IMR-90 (cell line): Measurements from ENCODE around the gene ANKRD35. TPM values are rescaled to one million over a fixed set of nuclear protein-coding genes. Genes with fewer than 3 reads are reported as not detected.

Source experiments
- ATAC-seq: fragments of 200-7000 bp; cut with Tn5 transposase; 2 replicates; pipeline ENCODE4 v1.9.1; 2020; ENCODE audit warnings: low read depth, mild to moderate bottlenecking, moderate library complexity
- BruUV-seq: library from RNA; stranded (reverse); fragments of 400-500 nt; replicated peaks from 2 replicates; lab custom pipeline; 2021; lab: Mats Ljungman, UMichigan
- CTCF ChIA-PET: fragments of 300-600 bp; formaldehyde crosslinking; extraction: SDS; loops from one replicate; lab custom pipeline; 2021; ENCODE audit warnings: antibody characterized with exemption; lab: Yijun Ruan, JAX
- POLR2A ChIA-PET: fragments of 300-600 bp; sonication (Branson Sonifier 250); formaldehyde crosslinking; loops from one replicate; lab custom pipeline; 2022; ENCODE audit warnings: antibody characterized with exemption; ENCODE audit not compliant: unreplicated experiment; lab: Charles Lee
- DNase-seq: peaks from one replicate; pipeline ENCODE4 v3.0.0; 2013
- H2AFZ ChIP-seq: replicated peaks from 2 replicates; pipeline ENCODE3; 2013; ENCODE audit warnings: low read length, mild to moderate bottlenecking; ENCODE audit not compliant: poor library complexity
- H2AK5ac ChIP-seq: 2 replicates; pipeline ENCODE4 v1.6.1; 2013; ENCODE audit warnings: low read depth, low read length, inconsistent platforms
- H2AK9ac ChIP-seq: replicated peaks from 2 replicates; pipeline ENCODE3; 2013; ENCODE audit warnings: mild to moderate bottlenecking, low read depth, low read length, moderate library complexity; ENCODE audit not compliant: poor library complexity
- H2BK120ac ChIP-seq: 2 replicates; pipeline ENCODE4 v1.6.1; 2013; ENCODE audit warnings: low read depth, low read length, inconsistent platforms
- H2BK15ac ChIP-seq: 3 replicates; pipeline ENCODE4 v1.6.1; 2013; ENCODE audit warnings: low read depth, low read length, inconsistent platforms
- H2BK20ac ChIP-seq: 2 replicates; pipeline ENCODE4 v1.6.1; 2013; ENCODE audit warnings: low read depth, mild to moderate bottlenecking, inconsistent platforms, low read length, moderate library complexity
- H2BK5ac ChIP-seq: 2 replicates; pipeline ENCODE4 v1.6.1; 2013; ENCODE audit warnings: mild to moderate bottlenecking, low read depth, low read length, inconsistent platforms; ENCODE audit not compliant: poor library complexity, severe bottlenecking
- H3K14ac ChIP-seq: replicated peaks from 2 replicates; pipeline ENCODE4 v1.6.1; 2013; ENCODE audit warnings: low read depth, low read length, inconsistent platforms
- H3K18ac ChIP-seq: 2 replicates; pipeline ENCODE4 v1.6.1; 2013; ENCODE audit warnings: low read depth, low read length, control low read depth
- H3K23ac ChIP-seq: 2 replicates; pipeline ENCODE4 v1.6.1; 2013; ENCODE audit warnings: low read depth, low read length, inconsistent platforms
- H3K27ac ChIP-seq: 2 replicates; pipeline ENCODE4 v1.5.1; 2013; ENCODE audit warnings: mild to moderate bottlenecking, control low read depth, low read length; ENCODE audit not compliant: insufficient read depth
- H3K27me3 ChIP-seq: 2 replicates; pipeline ENCODE4 v1.6.1; 2013; ENCODE audit warnings: low read length; ENCODE audit not compliant: control insufficient read depth, insufficient read depth
- H3K36me3 ChIP-seq: 2 replicates; pipeline ENCODE4 v1.6.1; 2013; ENCODE audit warnings: low read length, mixed read lengths; ENCODE audit not compliant: control insufficient read depth, insufficient read depth
- H3K4ac ChIP-seq: 2 replicates; pipeline ENCODE4 v1.6.1; 2013; ENCODE audit warnings: low read depth, low read length, inconsistent platforms
- H3K4me1 ChIP-seq: 2 replicates; pipeline ENCODE4 v1.6.1; 2013; ENCODE audit warnings: low read length, mixed read lengths; ENCODE audit not compliant: control insufficient read depth, insufficient read depth
- H3K4me2 ChIP-seq: 2 replicates; pipeline ENCODE4 v1.6.1; 2013; ENCODE audit warnings: low read depth, mild to moderate bottlenecking, control low read depth, low read length, moderate library complexity
- H3K4me3 ChIP-seq: 2 replicates; pipeline ENCODE4 v1.5.1; 2013; ENCODE audit warnings: low read depth, mild to moderate bottlenecking, control low read depth, low read length, moderate library complexity; ENCODE audit not compliant: insufficient read depth
- H3K56ac ChIP-seq: 2 replicates; pipeline ENCODE4 v1.6.1; 2013; ENCODE audit warnings: low read length, inconsistent platforms; ENCODE audit not compliant: insufficient read depth; ENCODE audit errors: extremely low read depth
- H3K79me1 ChIP-seq, 2 experiments: 2 replicates each; pipeline ENCODE4 v1.6.1; 2013; ENCODE audit warnings: low read length in 2 of 2, inconsistent platforms in 1 of 2, low read depth in 1 of 2
- H3K9ac ChIP-seq: 2 replicates; pipeline ENCODE4 v1.6.1; 2013; ENCODE audit warnings: low read depth, low read length, control low read depth
- H3K9me1 ChIP-seq: 2 replicates; pipeline ENCODE4 v1.6.1; 2013; ENCODE audit warnings: low read length, inconsistent platforms; ENCODE audit not compliant: insufficient read depth
- H3K9me3 ChIP-seq: 2 replicates; pipeline ENCODE4 v1.6.1; 2013; ENCODE audit warnings: low read length; ENCODE audit not compliant: control insufficient read depth, insufficient read depth
- H4K20me1 ChIP-seq: 2 replicates; pipeline ENCODE4 v1.6.1; 2013; ENCODE audit warnings: low read length, inconsistent platforms; ENCODE audit not compliant: insufficient read depth
- H4K5ac ChIP-seq: 2 replicates; pipeline ENCODE4 v1.6.1; 2013; ENCODE audit warnings: mild to moderate bottlenecking, low read depth, low read length, control low read depth
- H4K8ac ChIP-seq, 2 experiments: 2 replicates each; pipeline ENCODE4 v1.6.1; 2013; ENCODE audit warnings: low read depth in 2 of 2, low read length in 2 of 2, control low read depth in 1 of 2, inconsistent platforms in 1 of 2
- H4K91ac ChIP-seq: 2 replicates; pipeline ENCODE4 v1.6.1; 2013; ENCODE audit warnings: low read depth, low read length, inconsistent platforms; ENCODE audit not compliant: insufficient read depth
- CEBPB ChIP-seq: IDR thresholded peaks from 2 replicates; pipeline ENCODE4 v1.6.1; 2012; ENCODE audit warnings: low read depth, low read length, improper control_type of control experiment
- CHD1 ChIP-seq: IDR thresholded peaks from 2 replicates; pipeline ENCODE4 v1.6.1; 2012; ENCODE audit warnings: low read depth, low read length, improper control_type of control experiment
- MAFK ChIP-seq: IDR thresholded peaks from 2 replicates; pipeline ENCODE4 v1.6.1; 2012; ENCODE audit warnings: low read depth, low read length, improper control_type of control experiment
- WGBS, 2 experiments: methylation state at CpG; one replicate each; pipeline versions ENCODE4 v1.1.5 to v1.1.7; 2013; ENCODE audit warnings: missing lambda C conversion rate in 2 of 2; ENCODE audit not compliant: insufficient read length in 1 of 2; ENCODE audit errors: extremely low coverage in 2 of 2; 5-methylcytosine and 5-hydroxymethylcytosine counted together
- dilution Hi-C: fragments of 300-500 bp; cut with HindIII; formaldehyde crosslinking; loops from one replicate; pipeline ENCODE4 v1.14.3; 2018; ENCODE audit warnings: low sequenced_read_pairs; ENCODE audit not compliant: unreplicated experiment
- in situ Hi-C: fragments of 300-500 bp; cut with MboI; formaldehyde crosslinking; loops from 3 replicates; pipeline ENCODE4 v1.14.3; 2019; ENCODE audit warnings: low sequenced_read_pairs, inconsistent platforms, mixed read lengths
- intact Hi-C: fragments of 100-400 bp; cut with micrococcal nuclease; formaldehyde crosslinking; loops from 2 replicates; pipeline ENCODE4 v1.10.0; 2022
- polyA plus RNA-seq, 3 experiments: library from polyadenylated mRNA; depleted of rRNA; stranded (reverse); fragments of >200 nt; gene quantifications; 2 replicates each; pipeline ENCODE4 v1.2.3, GENCODE V29; 2012; ENCODE audit warnings: low replicate concordance in 1 of 3
- total RNA-seq: library from RNA; depleted of rRNA; stranded (reverse); fragments of >200 nt; gene quantifications from 2 replicates; pipeline ENCODE4 v1.2.3, GENCODE V29; 2012

ANKRD35 gene
- total and polyA plus RNA-seq, 2 of the 4 experiments (the other 2 are of a cell fraction): 0.90 to 2.4 TPM

DNA sequence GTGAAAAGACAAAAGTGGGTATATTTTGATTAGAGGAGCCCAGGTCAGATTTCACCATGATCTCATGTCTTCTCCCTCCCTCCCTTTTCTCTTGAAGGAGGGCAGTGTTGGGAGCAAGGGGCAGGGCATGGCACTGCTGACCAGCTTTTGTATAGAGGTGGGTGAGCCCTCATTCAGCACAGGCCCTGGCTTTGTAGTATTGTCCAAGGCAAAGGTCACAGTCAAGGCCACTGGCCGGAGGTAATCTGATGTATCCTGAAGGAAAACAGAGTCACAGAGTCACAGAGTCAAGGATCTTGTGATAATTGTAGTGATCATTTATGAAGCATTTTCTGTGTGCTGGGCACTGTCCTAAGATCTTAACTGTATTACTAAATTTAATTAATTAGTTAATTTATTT lies 12.3 kb upstream of the ANKRD35 start:
- dilution Hi-C loops: no loop called here
- Histone ChIP-seq H3K18ac (no peak overlapping the region), H3K14ac (no peak overlapping the region), H3K27ac (no peak overlapping the region), H4K8ac (no peak overlapping the region), H3K4me1 (peaks cover 1% of the 10 kb centered on the region; the same call in 1 of the 2 replicates), H4K20me1 (no peaks in the 10 kb centered on the region), H2AK9ac (no peak overlapping the region), H2BK20ac (no peak overlapping the region), H2BK15ac (no peak overlapping the region), H2BK5ac (no peak overlapping the region), H3K4me3 (no peak overlapping the region), H3K27me3 (no peaks in the 10 kb centered on the region), H3K4ac (no peak overlapping the region), H2AFZ (no peak overlapping the region), H3K23ac (no peak overlapping the region), H3K9me3 (no peaks in the 10 kb centered on the region), H4K5ac (no peak overlapping the region), H3K56ac (no peak overlapping the region), H4K91ac (no peak overlapping the region), H3K36me3 (no peaks in the 10 kb centered on the region), H3K79me1 (peaks cover 0 to 3% of the 10 kb centered on the region in 2 experiments; a peak in 1 of 4 replicates), H2AK5ac (peak overlapping the region; percentile 48; the same call in 1 of the 2 replicates), H2BK120ac (no peak overlapping the region), H3K4me2 (no peak overlapping the region), H3K9ac (no peak overlapping the region), H3K9me1 (peaks cover 18% of the 10 kb centered on the region)
- BruUV-seq: no TSS peak
- in situ Hi-C loops: no loop called here
- ChIA-PET POLR2A (no interaction called here), CTCF (interaction anchor here (0.7 kb wide), 1 partner anchor 23 kb away, joined by 3 read pairs; no protein-coding TSS in a partner anchor)
- TF ChIP-seq CHD1 (no peak), CEBPB (no peak), MAFK (no peak)
- intact Hi-C loops: loop anchor here (10.0 kb wide), 1 partner anchor 57 kb away; the partner anchor contains the start of gene LIX1L
- no peak for ATAC-seq
- no peak for DNase-seq
- WGBS, 2 experiments: no CpG with 5 or more reads among the region's 1 CpG
